Astrocyte (in vitro differentiated cells and primary cell): ENCODE measurements around the gene VSNL1. TPM values are rescaled to one million over a fixed set of nuclear protein-coding genes. Genes with fewer than 3 reads are reported as not detected.
A peak's percentile ranks its signal among the peaks of the same experiment; 100 is the strongest.

ENCODE experiments used
- DNase-seq: peaks from one replicate; pipeline ENCODE4 v3.0.0-alpha.2; 2010; ENCODE audit warnings: low read depth
- FAIRE-seq: peaks from 2 replicates; lab custom pipeline; 2011; peaks lifted over from hg19 to GRCh38; lab: Jason Lieb, UNC
- H2AFZ ChIP-seq: 2 replicates; pipeline ENCODE4 v1.6.0; 2012; ENCODE audit warnings: low read depth, low read length, inconsistent platforms
- H3K27ac ChIP-seq: 2 replicates; pipeline ENCODE4 v1.5.1; 2011; ENCODE audit warnings: low read depth, low read length, inconsistent platforms
- H3K27me3 ChIP-seq: 2 replicates; pipeline ENCODE4 v1.6.0; 2011; ENCODE audit warnings: low read length, inconsistent platforms; ENCODE audit not compliant: insufficient read depth
- H3K36me3 ChIP-seq: 2 replicates; pipeline ENCODE4 v1.5.1; 2011; ENCODE audit warnings: low read length, inconsistent platforms; ENCODE audit not compliant: insufficient read depth
- H3K4me1 ChIP-seq: 2 replicates; pipeline ENCODE4 v1.5.1; 2011; ENCODE audit warnings: low read length, inconsistent platforms; ENCODE audit not compliant: insufficient read depth
- H3K4me2 ChIP-seq: 2 replicates; pipeline ENCODE4 v1.6.0; 2012; ENCODE audit warnings: low read length, inconsistent platforms
- H3K4me3 ChIP-seq: 2 replicates; pipeline ENCODE4 v1.5.1; 2011; ENCODE audit warnings: low read depth, mild to moderate bottlenecking, low read length, inconsistent platforms; ENCODE audit not compliant: insufficient read depth
- H3K79me2 ChIP-seq: 2 replicates; pipeline ENCODE4 v1.6.0; 2012; ENCODE audit warnings: mild to moderate bottlenecking, low read length, inconsistent platforms; ENCODE audit not compliant: insufficient read depth
- H3K9ac ChIP-seq: 2 replicates; pipeline ENCODE4 v1.6.0; 2012; ENCODE audit warnings: mild to moderate bottlenecking, low read length, inconsistent platforms
- H3K9me3 ChIP-seq: 2 replicates; pipeline ENCODE4 v1.5.1; 2012; ENCODE audit warnings: low read depth, mild to moderate bottlenecking, low read length, inconsistent platforms; ENCODE audit not compliant: insufficient read depth
- H4K20me1 ChIP-seq: 2 replicates; pipeline ENCODE4 v1.6.0; 2012; ENCODE audit warnings: low read length, inconsistent platforms; ENCODE audit not compliant: insufficient read depth
- H3K27ac Mint-ChIP-seq: one replicate; pipeline ENCODE4 v1.8.0; 2021; ENCODE audit warnings: mild to moderate bottlenecking, mixed read lengths; ENCODE audit not compliant: unreplicated experiment
- H3K27me3 Mint-ChIP-seq: one replicate; pipeline ENCODE4 v1.8.0; 2021; ENCODE audit warnings: low read depth, mixed read lengths; ENCODE audit not compliant: unreplicated experiment
- H3K36me3 Mint-ChIP-seq: one replicate; pipeline ENCODE4 v1.8.0; 2021; ENCODE audit warnings: low read depth, mixed read lengths; ENCODE audit not compliant: unreplicated experiment
- H3K4me1 Mint-ChIP-seq: one replicate; pipeline ENCODE4 v1.8.0; 2021; ENCODE audit warnings: low read depth, mixed read lengths; ENCODE audit not compliant: unreplicated experiment
- H3K4me3 Mint-ChIP-seq: one replicate; pipeline ENCODE4 v1.8.0; 2021; ENCODE audit warnings: mild to moderate bottlenecking, moderate library complexity, mixed read lengths; ENCODE audit not compliant: unreplicated experiment
- H3K9me3 Mint-ChIP-seq: one replicate; pipeline ENCODE4 v1.8.0; 2021; ENCODE audit warnings: mild to moderate bottlenecking, mixed read lengths; ENCODE audit not compliant: unreplicated experiment
- CTCF ChIP-seq: IDR thresholded peaks from 2 replicates; pipeline ENCODE4 v1.5.1; 2011; ENCODE audit warnings: low read depth, mild to moderate bottlenecking, inconsistent platforms, low read length, moderate library complexity; ENCODE audit not compliant: insufficient read depth
- EZH2 ChIP-seq: IDR thresholded peaks from 2 replicates; pipeline ENCODE4 v1.6.1; 2012; ENCODE audit warnings: mild to moderate bottlenecking, low read length, inconsistent platforms; ENCODE audit not compliant: insufficient read depth
- total RNA-seq: library from RNA; stranded (reverse); gene quantifications from 2 replicates; pipeline ENCODE4 v1.2.1, GENCODE V29; 2021

VSNL1 gene
- total RNA-seq, 1 donor from 2014 or later = 0.61 TPM

GRCh38 chr2:17672583-17673317 lies 132.3 kb downstream of the VSNL1 start:
- Mint-ChIP-seq H3K4me3 (no peak overlapping the region), H3K27ac (no peak overlapping the region), H3K9me3 (no peaks in the 10 kb centered on the region), H3K27me3 (no peaks in the 10 kb centered on the region), H3K4me1 (peaks cover 2% of the 10 kb centered on the region), H3K36me3 (no peaks in the 10 kb centered on the region)
- TF ChIP-seq EZH2 = no peak
- peak; percentile 23 for TF ChIP-seq CTCF
- Histone ChIP-seq H3K4me2 (peak overlapping the region; percentile 44), H3K4me3 (no peak overlapping the region), H4K20me1 (no peaks in the 10 kb centered on the region), H3K36me3 (peaks cover 11% of the 10 kb centered on the region), H3K79me2 (no peaks in the 10 kb centered on the region), H3K9me3 (no peaks in the 10 kb centered on the region), H3K27ac (peak overlapping the region; percentile 18), H3K27me3 (no peaks in the 10 kb centered on the region), H2AFZ (no peak overlapping the region), H3K9ac (peak overlapping the region; percentile 2), H3K4me1 (peaks cover 9% of the 10 kb centered on the region)
- DNase-seq = peak; percentile 79
- no peak for FAIRE-seq

GRCh38 chr2:17674817-17675216 lies 134.3 kb downstream of the VSNL1 start:
- no peaks in the 10 kb centered on the region for H3K9me3 Mint-ChIP-seq
- TF ChIP-seq EZH2 (no peak), CTCF (no peak)
- Histone ChIP-seq H4K20me1 (no peaks in the 10 kb centered on the region), H3K4me1 (peaks cover 9% of the 10 kb centered on the region), H2AFZ (no peak overlapping the region), H3K27me3 (no peaks in the 10 kb centered on the region), H3K9me3 (no peaks in the 10 kb centered on the region), H3K4me2 (no peak overlapping the region), H3K79me2 (no peaks in the 10 kb centered on the region), H3K36me3 (peaks cover 7% of the 10 kb centered on the region), H3K4me3 (no peak overlapping the region), H3K27ac (no peak overlapping the region), H3K9ac (no peak overlapping the region)
- H3K36me3 Mint-ChIP-seq = no peaks in the 10 kb centered on the region
- no peak overlapping the region for H3K4me3 Mint-ChIP-seq
- peaks cover 2% of the 10 kb centered on the region for H3K4me1 Mint-ChIP-seq
- no peaks in the 10 kb centered on the region for H3K27me3 Mint-ChIP-seq
- DNase-seq (no peak), FAIRE-seq (no peak)
- no peak overlapping the region for H3K27ac Mint-ChIP-seq

GRCh38 chr2:17680119-17680518 lies 139.6 kb downstream of the VSNL1 start:
- Histone ChIP-seq H2AFZ (no peak overlapping the region), H4K20me1 (no peaks in the 10 kb centered on the region), H3K9me3 (no peaks in the 10 kb centered on the region), H3K9ac (no peak overlapping the region), H3K4me2 (no peak overlapping the region), H3K4me1 (no peaks in the 10 kb centered on the region), H3K27me3 (no peaks in the 10 kb centered on the region), H3K4me3 (no peak overlapping the region), H3K27ac (no peak overlapping the region), H3K79me2 (no peaks in the 10 kb centered on the region), H3K36me3 (peaks cover 15% of the 10 kb centered on the region)
- Mint-ChIP-seq H3K27me3 (no peaks in the 10 kb centered on the region), H3K4me1 (no peaks in the 10 kb centered on the region), H3K27ac (no peak overlapping the region), H3K9me3 (no peaks in the 10 kb centered on the region), H3K4me3 (no peak overlapping the region), H3K36me3 (peaks cover 4% of the 10 kb centered on the region)
- DNase-seq = peak; percentile 4
- TF ChIP-seq CTCF = no peak
- TF ChIP-seq EZH2 = no peak
- no peak for FAIRE-seq
